Measurements from ENCODE around the gene NCKAP5L.

Gene NCKAP5L

GRCh38 chr12:49813131-49813530 lies 15.1 kb downstream of the NCKAP5L start:
- in situ Hi-C loops (cut with HindIII; ENCODE audit: low sequenced_read_pairs) = loop anchor here (10.0 kb wide), 1 partner anchor 48 kb away; no protein-coding TSS in a partner anchor
- H3K4me3 ChIP-seq (ENCODE audit: low read depth, low read length) = no peak overlapping the region
- TF ChIP-seq CTCF (IDR thresholded peaks at IDR 0.05; ENCODE audit: low read depth, low read length, missing control alignments) = no peak
- DNase-seq (ENCODE audit: low read depth) = no peak

GRCh38 chr12:49811961-49812401 lies 16.2 kb downstream of the NCKAP5L start:
- TF ChIP-seq CTCF (IDR thresholded peaks at IDR 0.05; ENCODE audit: low read depth, low read length, missing control alignments) = no peak
- in situ Hi-C loops (cut with HindIII; ENCODE audit: low sequenced_read_pairs) = loop anchor here (10.0 kb wide), 1 partner anchor 47 kb away; no protein-coding TSS in a partner anchor
- DNase-seq (ENCODE audit: low read depth) = no peak
- no peak overlapping the region for H3K4me3 ChIP-seq (ENCODE audit: low read depth, low read length)

GRCh38 chr12:49811136-49811535 lies 17.1 kb downstream of the NCKAP5L start:
- H3K4me3 ChIP-seq (ENCODE audit: low read depth, low read length) = no peak overlapping the region
- in situ Hi-C loops (cut with HindIII; ENCODE audit: low sequenced_read_pairs) = loop anchor here (10.0 kb wide), 1 partner anchor 46 kb away; no protein-coding TSS in a partner anchor
- no peak for DNase-seq (ENCODE audit: low read depth)
- TF ChIP-seq CTCF (IDR thresholded peaks at IDR 0.05; ENCODE audit: low read depth, low read length, missing control alignments) = no peak

- no peak for DNase-seq (ENCODE audit: low read depth)
- in situ Hi-C loops (cut with HindIII; ENCODE audit: low sequenced_read_pairs) = loop anchor here (10.0 kb wide), 1 partner anchor 45 kb away; no protein-coding TSS in a partner anchor
- no peak for TF ChIP-seq CTCF (IDR thresholded peaks at IDR 0.05; ENCODE audit: low read depth, low read length, missing control alignments)
- H3K4me3 ChIP-seq (ENCODE audit: low read depth, low read length) = no peak overlapping the region
Observed at GRCh38 chr12:49809906-49810389, 18.3 kb downstream of the NCKAP5L start.

GRCh38 chr12:49809381-49809905 lies 18.8 kb downstream of the NCKAP5L start:
- in situ Hi-C loops (cut with HindIII; ENCODE audit: low sequenced_read_pairs) = no loop called here
- H3K4me3 ChIP-seq (ENCODE audit: low read depth, low read length) = no peak overlapping the region

GRCh38 chr12:49808686-49809380 lies 19.4 kb downstream of the NCKAP5L start:
- in situ Hi-C loops (cut with HindIII; ENCODE audit: low sequenced_read_pairs) = no loop called here
- no peak for DNase-seq (ENCODE audit: low read depth)
- TF ChIP-seq CTCF (IDR thresholded peaks at IDR 0.05; ENCODE audit: low read depth, low read length, missing control alignments) = no peak
- no peak overlapping the region for H3K4me3 ChIP-seq (ENCODE audit: low read depth, low read length)

More at GRCh38 chr12:49809381-49809905, 18.8 kb downstream of the NCKAP5L start:
- no peak for TF ChIP-seq CTCF (IDR thresholded peaks at IDR 0.05; ENCODE audit: low read depth, low read length, missing control alignments)
- DNase-seq (ENCODE audit: low read depth) = no peak
